Measurements from ENCODE around the gene METTL15.
A peak's percentile ranks its signal among the peaks of the same experiment; 100 is the strongest.

METTL15 gene

DNA sequence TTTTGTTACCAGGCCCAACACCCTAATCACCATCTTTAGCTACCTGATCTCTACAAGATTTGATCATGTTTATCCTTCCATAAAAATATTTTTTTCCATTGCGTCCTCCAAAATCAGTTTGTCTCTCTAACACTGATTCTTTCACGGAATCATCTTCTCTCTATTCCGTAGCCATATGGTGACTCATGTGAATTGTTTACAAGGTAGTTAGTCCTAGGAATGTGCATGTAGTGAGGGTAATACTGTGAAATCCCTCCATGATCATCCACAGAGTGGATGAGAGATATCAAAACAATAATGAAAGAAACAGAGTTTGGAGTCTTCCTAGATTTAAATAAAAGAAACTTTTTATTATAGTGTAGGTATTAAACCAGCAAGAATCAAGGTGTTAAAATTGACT lies 230.2 kb downstream of the METTL15 start:
- no peak for ATAC-seq
- no peak for TF ChIP-seq OSR1 (CRISPR knock-in tag; IDR thresholded peaks at IDR 0.05)
- TF ChIP-seq ESRRG (CRISPR knock-in tag; IDR thresholded peaks at IDR 0.05): no peak
- TF ChIP-seq CSDC2 (CRISPR knock-in tag; IDR thresholded peaks at IDR 0.05): no peak
- TF ChIP-seq SNAI2 (CRISPR knock-in tag; IDR thresholded peaks at IDR 0.05): no peak
- TF ChIP-seq, protein P1, sequence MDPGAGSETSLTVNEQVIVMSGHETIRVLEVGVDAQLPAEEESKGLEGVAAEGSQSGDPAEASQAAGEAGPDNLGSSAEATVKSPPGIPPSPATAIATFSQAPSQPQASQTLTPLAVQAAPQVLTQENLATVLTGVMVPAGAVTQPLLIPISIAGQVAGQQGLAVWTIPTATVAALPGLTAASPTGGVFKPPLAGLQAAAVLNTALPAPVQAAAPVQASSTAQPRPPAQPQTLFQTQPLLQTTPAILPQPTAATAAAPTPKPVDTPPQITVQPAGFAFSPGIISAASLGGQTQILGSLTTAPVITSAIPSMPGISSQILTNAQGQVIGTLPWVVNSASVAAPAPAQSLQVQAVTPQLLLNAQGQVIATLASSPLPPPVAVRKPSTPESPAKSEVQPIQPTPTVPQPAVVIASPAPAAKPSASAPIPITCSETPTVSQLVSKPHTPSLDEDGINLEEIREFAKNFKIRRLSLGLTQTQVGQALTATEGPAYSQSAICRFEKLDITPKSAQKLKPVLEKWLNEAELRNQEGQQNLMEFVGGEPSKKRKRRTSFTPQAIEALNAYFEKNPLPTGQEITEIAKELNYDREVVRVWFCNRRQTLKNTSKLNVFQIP (CRISPR knock-in tag; IDR thresholded peaks at IDR 0.05; ENCODE audit: borderline replicate concordance, low read depth): no peak
- TF ChIP-seq ZNF70 (CRISPR knock-in tag; IDR thresholded peaks at IDR 0.05): no peak
- TF ChIP-seq RARB (CRISPR knock-in tag; IDR thresholded peaks at IDR 0.05): no peak
- TF ChIP-seq BACH2 (CRISPR knock-in tag; IDR thresholded peaks at IDR 0.05; ENCODE audit: borderline replicate concordance): no peak
- no peak for TF ChIP-seq GLIS3 (CRISPR knock-in tag; IDR thresholded peaks at IDR 0.05)
- no peak for TF ChIP-seq CSRNP3 (CRISPR knock-in tag; IDR thresholded peaks at IDR 0.05)
- TF ChIP-seq PPARA (CRISPR knock-in tag; IDR thresholded peaks at IDR 0.05; ENCODE audit: borderline replicate concordance): no peak
- TF ChIP-seq ZFP30 (CRISPR knock-in tag; IDR thresholded peaks at IDR 0.05): no peak
- no peak for TF ChIP-seq ZNF8 (CRISPR knock-in tag; IDR thresholded peaks at IDR 0.05)
- TF ChIP-seq, protein P2, sequence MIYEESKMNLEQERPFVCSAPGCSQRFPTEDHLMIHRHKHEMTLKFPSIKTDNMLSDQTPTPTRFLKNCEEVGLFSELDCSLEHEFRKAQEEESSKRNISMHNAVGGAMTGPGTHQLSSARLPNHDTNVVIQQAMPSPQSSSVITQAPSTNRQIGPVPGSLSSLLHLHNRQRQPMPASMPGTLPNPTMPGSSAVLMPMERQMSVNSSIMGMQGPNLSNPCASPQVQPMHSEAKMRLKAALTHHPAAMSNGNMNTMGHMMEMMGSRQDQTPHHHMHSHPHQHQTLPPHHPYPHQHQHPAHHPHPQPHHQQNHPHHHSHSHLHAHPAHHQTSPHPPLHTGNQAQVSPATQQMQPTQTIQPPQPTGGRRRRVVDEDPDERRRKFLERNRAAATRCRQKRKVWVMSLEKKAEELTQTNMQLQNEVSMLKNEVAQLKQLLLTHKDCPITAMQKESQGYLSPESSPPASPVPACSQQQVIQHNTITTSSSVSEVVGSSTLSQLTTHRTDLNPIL (CRISPR knock-in tag; IDR thresholded peaks at IDR 0.05; ENCODE audit: low read depth): no peak
- TF ChIP-seq ARNTL (CRISPR knock-in tag; IDR thresholded peaks at IDR 0.05; ENCODE audit: borderline replicate concordance, low read depth): no peak

GRCh38 chr11:28339488-28339887 lies 231.3 kb downstream of the METTL15 start:
- no peak for ATAC-seq
- TF ChIP-seq ZFP3 (CRISPR knock-in tag; IDR thresholded peaks at IDR 0.05): no peak
- no peak for TF ChIP-seq TOX (CRISPR knock-in tag; IDR thresholded peaks at IDR 0.05; ENCODE audit: borderline replicate concordance)
- no peak for TF ChIP-seq TCF4 (CRISPR knock-in tag; IDR thresholded peaks at IDR 0.05; ENCODE audit: borderline replicate concordance)
- no peak for TF ChIP-seq CSRNP3 (CRISPR knock-in tag; IDR thresholded peaks at IDR 0.05)
- TF ChIP-seq ZFP30 (CRISPR knock-in tag; IDR thresholded peaks at IDR 0.05): no peak
- TF ChIP-seq, protein P2 (CRISPR knock-in tag; IDR thresholded peaks at IDR 0.05; ENCODE audit: low read depth): no peak
- TF ChIP-seq GLIS3 (CRISPR knock-in tag; IDR thresholded peaks at IDR 0.05): no peak
- TF ChIP-seq, protein P3, sequence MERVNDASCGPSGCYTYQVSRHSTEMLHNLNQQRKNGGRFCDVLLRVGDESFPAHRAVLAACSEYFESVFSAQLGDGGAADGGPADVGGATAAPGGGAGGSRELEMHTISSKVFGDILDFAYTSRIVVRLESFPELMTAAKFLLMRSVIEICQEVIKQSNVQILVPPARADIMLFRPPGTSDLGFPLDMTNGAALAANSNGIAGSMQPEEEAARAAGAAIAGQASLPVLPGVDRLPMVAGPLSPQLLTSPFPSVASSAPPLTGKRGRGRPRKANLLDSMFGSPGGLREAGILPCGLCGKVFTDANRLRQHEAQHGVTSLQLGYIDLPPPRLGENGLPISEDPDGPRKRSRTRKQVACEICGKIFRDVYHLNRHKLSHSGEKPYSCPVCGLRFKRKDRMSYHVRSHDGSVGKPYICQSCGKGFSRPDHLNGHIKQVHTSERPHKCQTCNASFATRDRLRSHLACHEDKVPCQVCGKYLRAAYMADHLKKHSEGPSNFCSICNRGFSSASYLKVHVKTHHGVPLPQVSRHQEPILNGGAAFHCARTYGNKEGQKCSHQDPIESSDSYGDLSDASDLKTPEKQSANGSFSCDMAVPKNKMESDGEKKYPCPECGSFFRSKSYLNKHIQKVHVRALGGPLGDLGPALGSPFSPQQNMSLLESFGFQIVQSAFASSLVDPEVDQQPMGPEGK (CRISPR knock-in tag; IDR thresholded peaks at IDR 0.05; ENCODE audit: borderline replicate concordance): no peak
- no peak for TF ChIP-seq CSDC2 (CRISPR knock-in tag; IDR thresholded peaks at IDR 0.05)
- no peak for TF ChIP-seq ESRRG (CRISPR knock-in tag; IDR thresholded peaks at IDR 0.05)
- TF ChIP-seq OSR1 (CRISPR knock-in tag; IDR thresholded peaks at IDR 0.05): no peak
- TF ChIP-seq ARNTL (CRISPR knock-in tag; IDR thresholded peaks at IDR 0.05; ENCODE audit: borderline replicate concordance, low read depth): no peak
- TF ChIP-seq PPARA (CRISPR knock-in tag; IDR thresholded peaks at IDR 0.05; ENCODE audit: borderline replicate concordance): no peak
- no peak for TF ChIP-seq ZNF565 (CRISPR knock-in tag; conservative IDR thresholded peaks at IDR 0.05; ENCODE audit: low read depth)

DNA sequence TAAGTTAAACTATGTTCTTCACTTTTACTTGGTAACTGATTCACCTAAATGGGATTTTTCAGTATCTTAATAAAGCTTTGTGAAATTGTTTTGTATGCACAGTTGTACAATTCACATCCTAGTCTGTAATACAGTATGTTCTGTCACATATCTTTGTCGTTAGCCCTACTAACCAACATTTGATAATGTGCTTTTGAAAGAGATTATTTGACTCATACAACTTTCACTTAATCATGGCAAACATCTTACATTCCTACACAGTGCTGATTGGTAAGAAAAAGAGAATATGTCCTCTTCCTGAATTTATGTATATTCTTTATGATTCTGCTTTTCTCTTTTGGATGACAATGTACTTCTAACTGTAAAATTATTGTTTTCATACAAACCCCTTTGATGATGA lies 234.5 kb downstream of the METTL15 start:
- peak; percentile 30 for ATAC-seq
- TF ChIP-seq ZFP30 (CRISPR knock-in tag; IDR thresholded peaks at IDR 0.05) (no peak), ISL1 (CRISPR knock-in tag; IDR thresholded peaks at IDR 0.05) (no peak), BACH2 (CRISPR knock-in tag; IDR thresholded peaks at IDR 0.05; ENCODE audit: borderline replicate concordance) (no peak), CSRNP3 (CRISPR knock-in tag; IDR thresholded peaks at IDR 0.05) (no peak)
- TF ChIP-seq, protein P3 (CRISPR knock-in tag; IDR thresholded peaks at IDR 0.05; ENCODE audit: borderline replicate concordance): no peak
- TF ChIP-seq, protein P4, sequence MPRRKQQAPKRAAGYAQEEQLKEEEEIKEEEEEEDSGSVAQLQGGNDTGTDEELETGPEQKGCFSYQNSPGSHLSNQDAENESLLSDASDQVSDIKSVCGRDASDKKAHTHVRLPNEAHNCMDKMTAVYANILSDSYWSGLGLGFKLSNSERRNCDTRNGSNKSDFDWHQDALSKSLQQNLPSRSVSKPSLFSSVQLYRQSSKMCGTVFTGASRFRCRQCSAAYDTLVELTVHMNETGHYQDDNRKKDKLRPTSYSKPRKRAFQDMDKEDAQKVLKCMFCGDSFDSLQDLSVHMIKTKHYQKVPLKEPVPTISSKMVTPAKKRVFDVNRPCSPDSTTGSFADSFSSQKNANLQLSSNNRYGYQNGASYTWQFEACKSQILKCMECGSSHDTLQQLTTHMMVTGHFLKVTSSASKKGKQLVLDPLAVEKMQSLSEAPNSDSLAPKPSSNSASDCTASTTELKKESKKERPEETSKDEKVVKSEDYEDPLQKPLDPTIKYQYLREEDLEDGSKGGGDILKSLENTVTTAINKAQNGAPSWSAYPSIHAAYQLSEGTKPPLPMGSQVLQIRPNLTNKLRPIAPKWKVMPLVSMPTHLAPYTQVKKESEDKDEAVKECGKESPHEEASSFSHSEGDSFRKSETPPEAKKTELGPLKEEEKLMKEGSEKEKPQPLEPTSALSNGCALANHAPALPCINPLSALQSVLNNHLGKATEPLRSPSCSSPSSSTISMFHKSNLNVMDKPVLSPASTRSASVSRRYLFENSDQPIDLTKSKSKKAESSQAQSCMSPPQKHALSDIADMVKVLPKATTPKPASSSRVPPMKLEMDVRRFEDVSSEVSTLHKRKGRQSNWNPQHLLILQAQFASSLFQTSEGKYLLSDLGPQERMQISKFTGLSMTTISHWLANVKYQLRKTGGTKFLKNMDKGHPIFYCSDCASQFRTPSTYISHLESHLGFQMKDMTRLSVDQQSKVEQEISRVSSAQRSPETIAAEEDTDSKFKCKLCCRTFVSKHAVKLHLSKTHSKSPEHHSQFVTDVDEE (CRISPR knock-in tag; IDR thresholded peaks at IDR 0.05): no peak

Data from SK-N-SH treated with all-trans-retinoic acid at 6 μM for 48 hours (cell line).